HepG2 (cell line): ENCODE results near the gene ESPN. TPM values are rescaled to one million over a fixed set of nuclear protein-coding genes. Genes with fewer than 3 reads are reported as not detected.

Experiments used
- ATAC-seq: fragments of 200-7000 bp; cut with Tn5 transposase; 3 replicates; pipeline ENCODE4 v1.9.1; 2020; ENCODE audit warnings: mild to moderate bottlenecking, moderate library complexity
- BruUV-seq: library from RNA; stranded (reverse); fragments of 400-500 nt; replicated peaks from 2 replicates; lab custom pipeline; 2021; lab: Mats Ljungman, UMichigan
- CTCF ChIA-PET: fragments of 300-600 bp; formaldehyde crosslinking; extraction: SDS; loops from one replicate; lab custom pipeline; 2021; ENCODE audit warnings: low total read pairs, inconsistent platforms, low intra/inter-chr PET ratio; lab: Yijun Ruan, JAX
- POLR2A ChIA-PET: fragments of 350-600 bp; sonication (Branson Sonifier 250); formaldehyde crosslinking; loops from one replicate; lab custom pipeline; 2020; ENCODE audit warnings: antibody characterized with exemption, inconsistent platforms; lab: Yijun Ruan, JAX
- DNase-seq: peaks from one replicate; pipeline ENCODE4 v3.0.0-alpha.2; 2015; ENCODE audit warnings: low spot score
- FAIRE-seq: peaks from 3 replicates; lab custom pipeline; 2011; peaks lifted over from hg19 to GRCh38; lab: Jason Lieb, UNC
- H2AFZ ChIP-seq: one replicate; pipeline ENCODE4 v1.6.1; 2011; ENCODE audit warnings: low read length, inconsistent platforms
- H3K27ac ChIP-seq: fragments of 300-600 bp; 3 replicates; pipeline ENCODE4 v1.8.0; 2011; ENCODE audit warnings: mixed run types, mild to moderate bottlenecking, mixed read lengths, low read length, inconsistent platforms; ENCODE audit not compliant: insufficient read depth; ENCODE audit errors: extremely low read length
- H3K27me3 ChIP-seq, 2 experiments: fragments of 200-600 bp in 1 of 2; 2 replicates in 1 of 2; 3 replicates in 1 of 2; pipeline versions ENCODE4 v1.6.0 to v1.8.0; 2011; ENCODE audit warnings: low read length in 2 of 2, mild to moderate bottlenecking in 2 of 2, moderate library complexity in 2 of 2, inconsistent platforms in 1 of 2; ENCODE audit not compliant: insufficient read depth in 2 of 2, control insufficient read depth in 1 of 2
- H3K36me3 ChIP-seq, 2 experiments: fragments of 200-600 bp in 1 of 2; replicated peaks in 1 of 2; 2 replicates in 1 of 2; 3 replicates in 1 of 2; pipeline versions ENCODE4 v1.5.1 to v1.8.0; 2011; ENCODE audit warnings: low read length in 2 of 2, inconsistent platforms in 1 of 2; ENCODE audit not compliant: insufficient read depth in 2 of 2, control insufficient read depth in 1 of 2
- H3K4me1 ChIP-seq: 2 replicates; pipeline ENCODE4 v1.5.1; 2012; ENCODE audit warnings: low read length, inconsistent platforms; ENCODE audit not compliant: insufficient read depth
- H3K4me2 ChIP-seq: 2 replicates; pipeline ENCODE4 v1.6.0; 2011; ENCODE audit warnings: low read depth, low read length, inconsistent platforms
- H3K4me3 ChIP-seq, 3 experiments: fragments of 200-600 bp in 1 of 3; sonication (generic), shearing (Covaris generic) in 1 of 3; replicated peaks in 1 of 3; 2 replicates each; pipeline ENCODE4 v1.5.1; 2011 to 2016; ENCODE audit warnings: low read length in 3 of 3, inconsistent platforms in 2 of 3, low read depth in 2 of 3, mild to moderate bottlenecking in 2 of 3, control low read depth in 1 of 3, mixed read lengths in 1 of 3; ENCODE audit not compliant: insufficient read depth in 1 of 3
- H3K79me2 ChIP-seq: one replicate; pipeline ENCODE4 v1.6.1; 2011; ENCODE audit warnings: low read length, inconsistent platforms; ENCODE audit not compliant: insufficient read depth
- H3K9ac ChIP-seq: 2 replicates; pipeline ENCODE4 v1.6.0; 2011; ENCODE audit warnings: mild to moderate bottlenecking, low read depth, low read length, inconsistent platforms; ENCODE audit not compliant: insufficient read depth
- H3K9me3 ChIP-seq: 2 replicates; pipeline ENCODE4 v1.5.1; 2012; ENCODE audit warnings: mild to moderate bottlenecking, low read length
- H4K20me1 ChIP-seq: 2 replicates; pipeline ENCODE4 v1.6.0; 2011; ENCODE audit warnings: inconsistent platforms, mild to moderate bottlenecking, low read length, moderate library complexity; ENCODE audit not compliant: insufficient read depth
- HNRNPL ChIP-seq: fragments of 200-400 bp; formaldehyde crosslinking; IDR thresholded peaks from 2 replicates; pipeline ENCODE4 v1.6.1; 2017; ENCODE audit warnings: mild to moderate bottlenecking, low read depth, low read length
- MLLT10 ChIP-seq: sonication (generic); formaldehyde crosslinking; IDR thresholded peaks from 2 replicates; pipeline ENCODE4 v1.4.0; 2020; ENCODE audit warnings: missing genetic modification reagents
- SMAD3 ChIP-seq: sonication (generic); formaldehyde crosslinking; IDR thresholded peaks from 2 replicates; pipeline ENCODE4 v1.4.0; 2020; ENCODE audit warnings: missing genetic modification reagents
- ZNF256 ChIP-seq: sonication (generic); formaldehyde crosslinking; conservative IDR thresholded peaks from 2 replicates; pipeline ENCODE4 v1.4.0; 2020; ENCODE audit warnings: missing genetic modification reagents
- ZNF678 ChIP-seq: sonication (generic); formaldehyde crosslinking; IDR thresholded peaks from 2 replicates; pipeline ENCODE4 v1.4.0; 2020; ENCODE audit warnings: mild to moderate bottlenecking, missing genetic modification reagents
- ZNF841 ChIP-seq: sonication (generic); formaldehyde crosslinking; IDR thresholded peaks from 2 replicates; pipeline ENCODE4 v1.8.1; 2023; ENCODE audit warnings: missing genetic modification reagents, borderline replicate concordance
- ZNF850 ChIP-seq: sonication (generic); formaldehyde crosslinking; conservative IDR thresholded peaks from 2 replicates; pipeline ENCODE4 v1.9.0; 2021; ENCODE audit warnings: mild to moderate bottlenecking, missing genetic modification reagents
- ZSCAN30 ChIP-seq: sonication (generic); formaldehyde crosslinking; IDR thresholded peaks from 2 replicates; pipeline ENCODE4 v1.5.0; 2020; ENCODE audit warnings: mild to moderate bottlenecking, missing genetic modification reagents
- WGBS: methylation state at CpG from one replicate; pipeline ENCODE4 v1.1.6; 2017; ENCODE audit warnings: low lambda C conversion rate; 5-methylcytosine and 5-hydroxymethylcytosine counted together
- in situ Hi-C: cut with HindIII; loops from 2 replicates; pipeline ENCODE4 v1.10.0; 2017; ENCODE audit warnings: low pct_unique_long_range_greater_than_20kb; ENCODE audit not compliant: extremely low pct_ligation_motif_present
- intact Hi-C: fragments of 100-400 bp; cut with micrococcal nuclease; formaldehyde crosslinking; loops from one replicate; pipeline ENCODE4 v1.10.0; 2022; ENCODE audit not compliant: unreplicated experiment
- polyA plus RNA-seq, 8 experiments: library from polyadenylated mRNA; depleted of rRNA in 3 of 8; stranded (reverse) in 7 of 8; unstranded in 1 of 8; fragments of >200 nt; fragmentation: Illumina TruSeq in 4 of 8; extraction: Trizol in 4 of 8; gene quantifications; 2 replicates each; pipeline versions ENCODE4 v1.2.1 to v1.2.3, GENCODE V29; 2011 to 2016; ENCODE audit warnings: low read depth in 4 of 8, missing spikeins in 1 of 8, mixed read lengths in 1 of 8; ENCODE audit not compliant: insufficient read depth in 1 of 8
- total RNA-seq, 5 experiments: library from RNA; depleted of rRNA; stranded (reverse); fragments of >200 nt; fragmentation: Illumina TruSeq; extraction: Trizol; gene quantifications; 2 replicates each; pipeline ENCODE4 v1.2.3, GENCODE V29; 2016; ENCODE audit warnings: low read depth in 1 of 5
- TF ChIP-seq, protein P1 (sequence below): IDR thresholded peaks from 2 replicates; pipeline ENCODE4 v1.6.1; 2016
- TF ChIP-seq, protein P2 (sequence below): sonication (generic); formaldehyde crosslinking; IDR thresholded peaks from 2 replicates; pipeline ENCODE4 v1.4.0; 2020; ENCODE audit warnings: missing genetic modification reagents, borderline replicate concordance
- TF ChIP-seq, protein P3 (sequence below): sonication (generic); formaldehyde crosslinking; IDR thresholded peaks from 2 replicates; pipeline ENCODE4 v1.9.0; 2021; ENCODE audit warnings: mild to moderate bottlenecking, missing genetic modification reagents
- TF ChIP-seq, protein P4 (sequence below): sonication (generic); IDR thresholded peaks from 2 replicates; pipeline ENCODE4 v1.6.1; 2016; ENCODE audit warnings: low read depth, borderline replicate concordance

The ESPN gene
- total and polyA plus RNA-seq, 2 of the 13 experiments (the other 11 are each of a cell fraction or from before 2014, with no cell fraction given) = 48.6 to 54.2 TPM

DNA sequence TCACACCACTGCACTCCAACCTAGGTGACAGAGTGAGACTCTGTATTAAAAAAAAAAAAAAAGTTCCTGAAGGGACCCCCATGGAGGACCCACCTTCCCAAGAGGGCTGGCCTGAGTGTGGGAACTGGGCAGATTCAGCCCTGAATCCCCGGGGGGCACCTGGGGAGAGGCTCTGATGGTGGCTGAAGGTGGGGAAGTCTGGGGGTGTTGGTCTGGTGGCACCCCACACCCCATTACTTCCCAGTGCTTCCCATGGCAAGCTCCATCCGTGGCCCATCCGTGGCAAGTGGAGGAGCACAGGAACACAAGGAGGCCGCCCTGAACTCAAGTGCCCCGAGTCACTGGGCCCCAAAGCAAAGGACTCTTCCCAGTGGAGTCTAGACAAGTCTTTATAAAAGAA lies 42.2 kb downstream of the ESPN start:
- no peaks in the 10 kb centered on the region for H3K79me2 ChIP-seq
- no peak for ATAC-seq
- DNase-seq = no peak
- ChIA-PET CTCF (no interaction called here), POLR2A (no interaction called here)
- no peak for TF ChIP-seq MLLT10
- no peak for TF ChIP-seq ZSCAN30 (CRISPR knock-in tag)
- TF ChIP-seq HNRNPL = no peak
- TF ChIP-seq, protein P1, sequence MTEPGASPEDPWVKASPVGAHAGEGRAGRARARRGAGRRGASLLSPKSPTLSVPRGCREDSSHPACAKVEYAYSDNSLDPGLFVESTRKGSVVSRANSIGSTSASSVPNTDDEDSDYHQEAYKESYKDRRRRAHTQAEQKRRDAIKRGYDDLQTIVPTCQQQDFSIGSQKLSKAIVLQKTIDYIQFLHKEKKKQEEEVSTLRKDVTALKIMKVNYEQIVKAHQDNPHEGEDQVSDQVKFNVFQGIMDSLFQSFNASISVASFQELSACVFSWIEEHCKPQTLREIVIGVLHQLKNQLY (CRISPR knock-in tag) = no peak
- TF ChIP-seq, protein P2, sequence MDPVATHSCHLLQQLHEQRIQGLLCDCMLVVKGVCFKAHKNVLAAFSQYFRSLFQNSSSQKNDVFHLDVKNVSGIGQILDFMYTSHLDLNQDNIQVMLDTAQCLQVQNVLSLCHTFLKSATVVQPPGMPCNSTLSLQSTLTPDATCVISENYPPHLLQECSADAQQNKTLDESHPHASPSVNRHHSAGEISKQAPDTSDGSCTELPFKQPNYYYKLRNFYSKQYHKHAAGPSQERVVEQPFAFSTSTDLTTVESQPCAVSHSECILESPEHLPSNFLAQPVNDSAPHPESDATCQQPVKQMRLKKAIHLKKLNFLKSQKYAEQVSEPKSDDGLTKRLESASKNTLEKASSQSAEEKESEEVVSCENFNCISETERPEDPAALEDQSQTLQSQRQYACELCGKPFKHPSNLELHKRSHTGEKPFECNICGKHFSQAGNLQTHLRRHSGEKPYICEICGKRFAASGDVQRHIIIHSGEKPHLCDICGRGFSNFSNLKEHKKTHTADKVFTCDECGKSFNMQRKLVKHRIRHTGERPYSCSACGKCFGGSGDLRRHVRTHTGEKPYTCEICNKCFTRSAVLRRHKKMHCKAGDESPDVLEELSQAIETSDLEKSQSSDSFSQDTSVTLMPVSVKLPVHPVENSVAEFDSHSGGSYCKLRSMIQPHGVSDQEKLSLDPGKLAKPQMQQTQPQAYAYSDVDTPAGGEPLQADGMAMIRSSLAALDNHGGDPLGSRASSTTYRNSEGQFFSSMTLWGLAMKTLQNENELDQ (CRISPR knock-in tag) = no peak
- TF ChIP-seq, protein P3, sequence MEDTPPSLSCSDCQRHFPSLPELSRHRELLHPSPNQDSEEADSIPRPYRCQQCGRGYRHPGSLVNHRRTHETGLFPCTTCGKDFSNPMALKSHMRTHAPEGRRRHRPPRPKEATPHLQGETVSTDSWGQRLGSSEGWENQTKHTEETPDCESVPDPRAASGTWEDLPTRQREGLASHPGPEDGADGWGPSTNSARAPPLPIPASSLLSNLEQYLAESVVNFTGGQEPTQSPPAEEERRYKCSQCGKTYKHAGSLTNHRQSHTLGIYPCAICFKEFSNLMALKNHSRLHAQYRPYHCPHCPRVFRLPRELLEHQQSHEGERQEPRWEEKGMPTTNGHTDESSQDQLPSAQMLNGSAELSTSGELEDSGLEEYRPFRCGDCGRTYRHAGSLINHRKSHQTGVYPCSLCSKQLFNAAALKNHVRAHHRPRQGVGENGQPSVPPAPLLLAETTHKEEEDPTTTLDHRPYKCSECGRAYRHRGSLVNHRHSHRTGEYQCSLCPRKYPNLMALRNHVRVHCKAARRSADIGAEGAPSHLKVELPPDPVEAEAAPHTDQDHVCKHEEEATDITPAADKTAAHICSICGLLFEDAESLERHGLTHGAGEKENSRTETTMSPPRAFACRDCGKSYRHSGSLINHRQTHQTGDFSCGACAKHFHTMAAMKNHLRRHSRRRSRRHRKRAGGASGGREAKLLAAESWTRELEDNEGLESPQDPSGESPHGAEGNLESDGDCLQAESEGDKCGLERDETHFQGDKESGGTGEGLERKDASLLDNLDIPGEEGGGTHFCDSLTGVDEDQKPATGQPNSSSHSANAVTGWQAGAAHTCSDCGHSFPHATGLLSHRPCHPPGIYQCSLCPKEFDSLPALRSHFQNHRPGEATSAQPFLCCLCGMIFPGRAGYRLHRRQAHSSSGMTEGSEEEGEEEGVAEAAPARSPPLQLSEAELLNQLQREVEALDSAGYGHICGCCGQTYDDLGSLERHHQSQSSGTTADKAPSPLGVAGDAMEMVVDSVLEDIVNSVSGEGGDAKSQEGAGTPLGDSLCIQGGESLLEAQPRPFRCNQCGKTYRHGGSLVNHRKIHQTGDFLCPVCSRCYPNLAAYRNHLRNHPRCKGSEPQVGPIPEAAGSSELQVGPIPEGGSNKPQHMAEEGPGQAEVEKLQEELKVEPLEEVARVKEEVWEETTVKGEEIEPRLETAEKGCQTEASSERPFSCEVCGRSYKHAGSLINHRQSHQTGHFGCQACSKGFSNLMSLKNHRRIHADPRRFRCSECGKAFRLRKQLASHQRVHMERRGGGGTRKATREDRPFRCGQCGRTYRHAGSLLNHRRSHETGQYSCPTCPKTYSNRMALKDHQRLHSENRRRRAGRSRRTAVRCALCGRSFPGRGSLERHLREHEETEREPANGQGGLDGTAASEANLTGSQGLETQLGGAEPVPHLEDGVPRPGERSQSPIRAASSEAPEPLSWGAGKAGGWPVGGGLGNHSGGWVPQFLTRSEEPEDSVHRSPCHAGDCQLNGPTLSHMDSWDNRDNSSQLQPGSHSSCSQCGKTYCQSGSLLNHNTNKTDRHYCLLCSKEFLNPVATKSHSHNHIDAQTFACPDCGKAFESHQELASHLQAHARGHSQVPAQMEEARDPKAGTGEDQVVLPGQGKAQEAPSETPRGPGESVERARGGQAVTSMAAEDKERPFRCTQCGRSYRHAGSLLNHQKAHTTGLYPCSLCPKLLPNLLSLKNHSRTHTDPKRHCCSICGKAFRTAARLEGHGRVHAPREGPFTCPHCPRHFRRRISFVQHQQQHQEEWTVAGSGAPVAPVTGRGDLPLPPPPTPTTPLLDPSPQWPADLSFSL (CRISPR knock-in tag) = no peak
- TF ChIP-seq SMAD3 = no peak
- no peak for TF ChIP-seq ZNF841 (CRISPR knock-in tag)
- no peak for TF ChIP-seq ZNF678 (CRISPR knock-in tag)
- TF ChIP-seq ZNF256 = no peak
- TF ChIP-seq, protein P4, sequence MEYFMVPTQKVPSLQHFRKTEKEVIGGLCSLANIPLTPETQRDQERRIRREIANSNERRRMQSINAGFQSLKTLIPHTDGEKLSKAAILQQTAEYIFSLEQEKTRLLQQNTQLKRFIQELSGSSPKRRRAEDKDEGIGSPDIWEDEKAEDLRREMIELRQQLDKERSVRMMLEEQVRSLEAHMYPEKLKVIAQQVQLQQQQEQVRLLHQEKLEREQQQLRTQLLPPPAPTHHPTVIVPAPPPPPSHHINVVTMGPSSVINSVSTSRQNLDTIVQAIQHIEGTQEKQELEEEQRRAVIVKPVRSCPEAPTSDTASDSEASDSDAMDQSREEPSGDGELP = no peak
- no peak for TF ChIP-seq ZNF850 (CRISPR knock-in tag)
- TF ChIP-seq, all 625 proteins: peak for 0
- H2AFZ ChIP-seq = no peak overlapping the region
- H3K4me1 ChIP-seq = peaks cover 21% of the 10 kb centered on the region
- no peak overlapping the region for H3K27ac ChIP-seq
- H3K4me2 ChIP-seq = no peak overlapping the region
- H4K20me1 ChIP-seq = no peaks in the 10 kb centered on the region
- in situ Hi-C loops (no loop called here), intact Hi-C loops (no loop called here)
- no peak overlapping the region for H3K9ac ChIP-seq
- no peak for FAIRE-seq
- no peaks in the 10 kb centered on the region for H3K27me3 ChIP-seq
- no TSS peak for BruUV-seq
- no peaks in the 10 kb centered on the region for H3K9me3 ChIP-seq
- no peak overlapping the region for H3K4me3 ChIP-seq
- WGBS = 93% methylated on average over 5 of the region's 5 CpGs
- no peaks in the 10 kb centered on the region for H3K36me3 ChIP-seq
